ENCODE results near the gene SERINC3. TPM values are rescaled to one million over a fixed set of nuclear protein-coding genes. Genes with fewer than 3 reads are reported as not detected.

SERINC3 gene
- total RNA-seq, 1 donor from 2014 or later, result 94.3 TPM

- DNase-seq (ENCODE audit: low spot score), result no peak
- intact Hi-C loops (cut with DNase I), result no loop called here
Measured at GRCh38 chr20:44497761-44498160, 24.1 kb downstream of the SERINC3 start.

GRCh38 chr20:44496976-44497375 lies 24.9 kb downstream of the SERINC3 start:
- intact Hi-C loops (cut with DNase I), result no loop called here
- no peak for DNase-seq (ENCODE audit: low spot score)

DNA sequence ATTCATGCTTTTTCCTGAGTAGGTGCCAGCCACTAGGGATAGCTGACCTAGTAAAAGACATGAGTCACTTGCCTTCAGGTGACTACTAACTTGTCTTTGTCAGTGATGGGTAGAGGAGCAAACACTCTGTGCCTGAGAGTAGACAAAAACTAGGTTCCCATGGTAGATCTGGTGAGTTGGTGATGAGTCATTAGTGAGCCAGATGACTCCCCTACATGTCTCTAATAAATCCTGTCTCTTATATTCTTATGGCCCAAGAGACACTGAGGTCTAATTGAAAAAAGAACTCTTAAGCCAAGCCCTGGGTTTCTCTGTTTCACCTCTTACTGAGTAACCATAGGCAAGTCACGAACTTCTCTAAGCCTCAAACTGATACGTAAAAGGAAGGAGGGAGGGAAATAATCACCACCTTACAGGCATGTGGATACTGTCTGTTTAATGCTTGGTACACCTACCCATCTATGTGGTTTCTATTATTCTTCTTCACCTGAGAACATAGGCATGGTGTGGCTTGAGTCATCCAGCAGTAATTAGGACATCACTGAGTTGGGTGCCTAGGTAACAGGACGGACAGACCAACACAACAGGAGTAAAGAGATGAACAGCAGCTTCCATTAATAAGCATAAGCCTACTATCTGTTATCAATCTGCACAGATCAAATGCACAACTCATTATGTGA lies 25.9 kb downstream of the SERINC3 start:
- no peak for DNase-seq (ENCODE audit: low spot score)
- intact Hi-C loops (cut with DNase I), result no loop called here

DNA sequence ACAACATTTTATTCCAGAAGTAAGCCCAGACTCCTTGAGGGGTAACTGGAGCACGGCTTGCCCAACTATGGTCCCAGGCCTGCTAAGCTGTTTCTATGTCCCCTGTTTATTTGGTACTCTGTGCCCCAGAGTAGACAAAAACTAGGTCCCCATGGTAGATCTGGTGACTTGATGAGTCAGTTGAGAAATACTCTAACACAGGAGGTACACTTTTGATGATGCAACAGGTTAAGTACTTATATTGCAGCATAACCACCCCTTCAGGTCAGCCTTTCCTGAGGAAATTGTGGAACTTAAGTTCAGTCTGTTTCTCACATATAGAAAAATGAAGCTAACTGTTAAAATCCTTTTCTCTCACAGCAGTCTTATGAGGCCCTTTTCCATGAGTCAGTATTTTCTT lies 26.6 kb downstream of the SERINC3 start:
- intact Hi-C loops (cut with DNase I), result no loop called here

GRCh38 chr20:44494681-44495080 lies 27.2 kb downstream of the SERINC3 start:
- intact Hi-C loops (cut with DNase I), result no loop called here
- DNase-seq (ENCODE audit: low spot score), result no peak

More for the DNA sequence above, 26.6 kb downstream of the SERINC3 start:
- DNase-seq (ENCODE audit: low spot score), result no peak

DNA sequence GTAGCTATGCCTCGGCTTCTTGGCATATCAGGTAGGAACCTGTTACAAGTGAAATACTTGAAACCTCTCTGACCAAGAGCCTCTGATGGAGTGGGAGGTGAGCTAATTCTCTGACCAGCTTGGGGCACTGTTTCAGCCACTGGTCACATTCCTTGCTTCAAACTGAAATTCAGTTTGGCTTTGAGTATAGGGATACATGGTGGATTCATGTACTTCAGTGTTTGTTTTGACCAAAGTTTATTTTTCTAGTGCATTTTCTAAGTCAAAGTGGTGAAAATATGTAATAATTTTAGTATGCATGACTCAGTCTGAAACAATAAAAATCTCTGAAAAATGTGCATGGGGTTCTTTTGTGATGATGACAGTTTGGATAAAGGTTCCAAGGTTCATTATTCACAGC lies 27.6 kb downstream of the SERINC3 start:
- intact Hi-C loops (cut with DNase I), result no loop called here
- DNase-seq (ENCODE audit: low spot score), result no peak

GRCh38 chr20:44491635-44492395 lies 30.1 kb downstream of the SERINC3 start:
- intact Hi-C loops (cut with DNase I), result no loop called here
- no peak for DNase-seq (ENCODE audit: low spot score)

GRCh38 chr20:44489931-44490330 lies 31.9 kb downstream of the SERINC3 start:
- intact Hi-C loops (cut with DNase I), result no loop called here
- no peak for DNase-seq (ENCODE audit: low spot score)

DNA sequence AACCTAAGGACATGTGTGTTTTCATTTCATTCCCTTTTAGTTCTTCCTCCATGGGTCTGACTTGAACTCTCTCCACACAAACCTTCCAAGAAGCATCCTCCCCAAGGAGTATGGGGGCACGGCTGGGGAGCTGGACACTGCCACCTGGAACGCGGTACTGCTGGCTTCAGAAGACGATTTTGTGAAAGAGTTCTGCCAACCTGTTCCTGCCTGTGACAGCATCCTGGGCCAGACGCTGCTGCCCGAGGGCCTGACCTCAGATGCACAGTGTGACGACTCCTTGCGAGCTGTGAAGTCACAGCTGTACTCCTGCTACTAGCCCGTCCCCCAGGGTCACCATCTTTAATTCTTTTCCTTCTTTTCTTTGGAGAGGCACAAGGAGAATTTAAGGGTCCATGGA lies 32.6 kb downstream of the SERINC3 start:
- no peak for DNase-seq (ENCODE audit: low spot score)
- intact Hi-C loops (cut with DNase I), result no loop called here

- intact Hi-C loops (cut with DNase I), result no loop called here
- no peak for DNase-seq (ENCODE audit: low spot score)
Measured at GRCh38 chr20:44488551-44488950, 33.3 kb downstream of the SERINC3 start.

DNA sequence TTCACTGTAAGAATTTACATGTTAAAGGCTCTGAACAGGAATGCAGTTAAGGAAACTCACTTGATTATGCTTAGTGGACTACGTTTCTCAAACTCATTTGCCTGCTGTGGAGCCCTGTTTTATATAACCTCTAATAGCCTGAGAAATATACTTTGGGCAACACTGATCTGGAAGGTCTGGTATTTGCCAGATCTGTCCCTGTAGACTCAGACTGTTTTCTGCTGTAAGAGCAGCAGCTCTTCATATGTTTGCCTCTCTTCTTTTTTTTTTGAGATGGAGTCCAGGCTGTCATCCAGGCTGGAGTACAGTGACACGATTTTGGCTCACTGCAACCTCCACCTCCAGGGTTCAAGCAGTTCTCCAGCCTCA lies 36.1 kb downstream of the SERINC3 start:
- DNase-seq (ENCODE audit: low spot score), result no peak
- intact Hi-C loops (cut with DNase I), result no loop called here

DNA sequence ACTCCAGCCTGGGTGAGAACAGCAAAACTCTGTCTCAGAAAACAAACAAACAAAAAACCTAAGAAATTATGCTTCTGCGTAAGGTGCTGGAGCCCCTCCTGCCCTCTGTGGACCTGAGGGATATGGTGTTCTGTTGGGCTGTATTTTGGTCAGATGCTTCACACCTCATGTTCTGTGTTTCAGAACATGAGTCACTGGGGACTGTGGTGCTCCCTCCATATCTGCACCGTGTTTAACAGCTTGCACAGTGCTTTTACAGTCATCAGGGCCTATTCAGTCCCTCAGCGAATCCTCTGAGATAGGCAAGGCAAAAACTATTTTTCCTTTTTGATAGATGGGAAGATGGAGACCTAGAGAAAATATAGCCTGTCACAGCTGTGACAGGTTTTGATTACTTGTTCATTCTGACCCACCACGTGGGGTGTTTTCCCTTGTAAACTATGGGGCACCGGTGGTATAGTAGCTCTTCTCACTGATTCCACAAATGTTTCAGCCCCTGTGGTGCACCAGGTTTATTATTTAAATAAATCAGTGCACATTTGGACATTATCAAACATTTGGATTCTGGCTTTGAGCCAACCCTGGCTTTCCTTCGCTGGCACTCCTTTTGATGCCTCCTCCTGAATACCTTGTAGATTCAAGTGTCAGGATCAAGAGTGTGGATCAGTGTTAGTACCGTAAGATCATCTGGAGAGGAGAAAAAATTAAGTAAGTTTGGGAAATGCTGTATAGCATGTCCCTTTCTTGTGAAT lies 36.6 kb downstream of the SERINC3 start:
- no peak for DNase-seq (ENCODE audit: low spot score)
- intact Hi-C loops (cut with DNase I), result no loop called here

DNA sequence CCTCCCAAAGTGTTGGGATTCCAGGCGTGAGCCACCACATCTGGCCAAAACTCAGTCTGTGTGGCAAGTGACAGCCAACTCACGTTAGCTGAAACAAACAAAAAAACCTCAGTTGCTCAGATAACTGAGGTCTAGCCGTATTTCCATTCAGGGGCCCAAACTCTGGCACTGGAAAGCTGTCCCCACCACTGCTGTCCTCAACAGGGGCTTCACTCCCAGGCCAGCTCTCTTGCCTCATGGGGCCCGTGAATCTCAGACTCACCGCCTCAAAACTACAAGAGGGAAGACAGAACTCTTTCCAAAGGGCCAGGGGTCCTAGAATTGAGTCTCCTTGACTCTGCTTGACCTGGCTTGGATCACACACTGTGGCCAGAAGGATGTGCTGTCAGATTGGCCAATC lies 38.8 kb downstream of the SERINC3 start:
- DNase-seq (ENCODE audit: low spot score), result no peak
- intact Hi-C loops (cut with DNase I), result no loop called here

DNA sequence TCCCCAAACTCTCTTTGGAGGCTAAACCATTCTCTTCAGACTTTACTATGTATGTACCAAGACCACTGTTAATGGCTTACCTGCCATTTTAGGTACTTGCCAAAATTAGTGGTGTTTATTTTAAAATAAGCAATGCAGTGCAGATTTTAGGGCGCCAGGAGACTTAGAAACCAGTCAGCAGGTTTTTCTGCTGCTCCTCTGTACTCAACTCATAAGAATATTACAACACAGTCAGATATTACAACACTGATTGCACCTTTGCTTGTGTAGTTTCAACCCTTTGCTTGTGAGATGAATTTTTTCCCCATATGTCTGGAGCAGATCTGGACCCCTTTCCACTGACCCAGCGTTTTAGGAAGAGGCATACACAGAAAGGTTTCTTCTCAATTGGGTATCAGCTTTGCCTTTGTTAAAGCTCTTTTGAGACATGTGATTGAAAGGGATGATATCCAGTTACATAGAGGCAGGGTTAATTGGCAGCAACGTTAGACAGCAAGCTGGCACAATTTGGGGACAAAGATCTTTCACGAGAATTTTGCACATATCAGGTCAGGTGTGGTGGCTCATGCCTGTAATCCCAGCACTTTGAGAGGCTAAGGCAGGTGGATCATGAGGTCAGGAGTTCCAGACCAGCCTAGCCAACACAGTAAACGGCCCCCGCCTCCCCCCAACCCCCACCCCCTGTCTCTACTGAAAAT lies 40.0 kb downstream of the SERINC3 start:
- intact Hi-C loops (cut with DNase I), result no loop called here
- DNase-seq (ENCODE audit: low spot score), result no peak

- DNase-seq (ENCODE audit: low spot score), result no peak
- intact Hi-C loops (cut with DNase I), result no loop called here
Measured at GRCh38 chr20:44480097-44480496, 41.8 kb downstream of the SERINC3 start.

DNA sequence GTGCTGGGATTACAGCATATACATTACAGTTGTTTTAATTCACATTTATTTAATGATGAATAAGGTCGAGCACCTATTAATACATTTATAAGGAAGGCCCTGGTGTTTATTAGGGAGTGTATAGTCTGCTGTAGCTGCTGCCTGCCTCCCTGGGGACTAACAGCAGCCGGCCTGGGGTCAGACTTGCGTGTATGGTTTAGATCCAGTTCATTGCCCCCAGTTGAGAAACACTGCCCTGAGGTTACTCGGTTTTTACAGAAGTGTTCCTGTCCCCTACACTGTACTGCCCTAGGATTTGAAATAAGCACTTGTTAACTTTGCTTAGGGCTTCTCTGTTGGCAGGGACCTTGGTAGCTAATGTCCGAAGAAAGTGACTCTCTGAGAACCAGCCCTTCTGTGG lies 42.2 kb downstream of the SERINC3 start:
- intact Hi-C loops (cut with DNase I), result loop anchor here (5.0 kb wide), 2 partner anchors 43 to 128 kb away; partner anchors contain the start of gene SERINC3
- no peak for DNase-seq (ENCODE audit: low spot score)

DNA sequence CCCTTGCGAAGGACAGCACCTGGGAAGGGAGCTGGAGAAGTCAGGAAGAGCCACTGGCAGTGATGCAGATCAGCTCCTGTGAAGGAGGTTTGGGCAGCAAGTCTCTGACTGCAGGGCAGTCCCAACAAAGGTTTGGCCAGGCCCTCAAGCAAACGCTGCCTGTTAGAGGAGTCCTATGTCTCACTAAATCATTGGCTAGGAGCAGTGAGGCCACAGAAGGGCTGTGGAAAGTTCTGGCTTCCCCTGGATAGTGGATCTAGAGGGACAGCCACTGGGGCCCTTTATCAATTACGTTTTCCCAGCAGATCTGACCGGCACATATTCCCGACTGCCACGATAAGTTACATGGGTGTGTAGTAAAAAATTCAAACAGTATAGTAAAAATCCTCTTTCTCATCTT lies 43.7 kb downstream of the SERINC3 start:
- DNase-seq (ENCODE audit: low spot score), result no peak
- intact Hi-C loops (cut with DNase I), result loop anchor here (5.0 kb wide), 2 partner anchors 44 to 129 kb away; partner anchors contain the start of gene SERINC3

DNA sequence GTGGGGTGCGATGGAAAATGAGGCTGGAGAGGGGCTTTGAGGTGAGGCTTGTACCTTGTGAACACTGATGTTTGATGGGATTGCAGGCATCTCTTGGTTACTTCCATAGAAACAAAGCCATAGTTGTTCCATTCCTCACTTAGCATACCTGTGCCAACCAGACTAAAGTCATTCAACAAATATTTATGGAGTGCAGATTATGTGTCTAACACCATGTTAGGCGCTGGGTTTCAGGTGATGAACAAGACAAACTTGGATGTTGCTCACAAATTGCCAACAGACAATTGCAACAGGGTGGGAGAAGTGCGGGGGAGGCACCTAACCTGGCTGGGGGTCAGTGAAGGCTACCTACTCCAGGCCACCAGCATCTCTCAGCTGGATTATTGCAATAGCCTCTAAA lies 44.7 kb downstream of the SERINC3 start:
- intact Hi-C loops (cut with DNase I), result loop anchor here (5.0 kb wide), 2 partner anchors 45 to 130 kb away; partner anchors contain the start of gene SERINC3
- no peak for DNase-seq (ENCODE audit: low spot score)

DNA sequence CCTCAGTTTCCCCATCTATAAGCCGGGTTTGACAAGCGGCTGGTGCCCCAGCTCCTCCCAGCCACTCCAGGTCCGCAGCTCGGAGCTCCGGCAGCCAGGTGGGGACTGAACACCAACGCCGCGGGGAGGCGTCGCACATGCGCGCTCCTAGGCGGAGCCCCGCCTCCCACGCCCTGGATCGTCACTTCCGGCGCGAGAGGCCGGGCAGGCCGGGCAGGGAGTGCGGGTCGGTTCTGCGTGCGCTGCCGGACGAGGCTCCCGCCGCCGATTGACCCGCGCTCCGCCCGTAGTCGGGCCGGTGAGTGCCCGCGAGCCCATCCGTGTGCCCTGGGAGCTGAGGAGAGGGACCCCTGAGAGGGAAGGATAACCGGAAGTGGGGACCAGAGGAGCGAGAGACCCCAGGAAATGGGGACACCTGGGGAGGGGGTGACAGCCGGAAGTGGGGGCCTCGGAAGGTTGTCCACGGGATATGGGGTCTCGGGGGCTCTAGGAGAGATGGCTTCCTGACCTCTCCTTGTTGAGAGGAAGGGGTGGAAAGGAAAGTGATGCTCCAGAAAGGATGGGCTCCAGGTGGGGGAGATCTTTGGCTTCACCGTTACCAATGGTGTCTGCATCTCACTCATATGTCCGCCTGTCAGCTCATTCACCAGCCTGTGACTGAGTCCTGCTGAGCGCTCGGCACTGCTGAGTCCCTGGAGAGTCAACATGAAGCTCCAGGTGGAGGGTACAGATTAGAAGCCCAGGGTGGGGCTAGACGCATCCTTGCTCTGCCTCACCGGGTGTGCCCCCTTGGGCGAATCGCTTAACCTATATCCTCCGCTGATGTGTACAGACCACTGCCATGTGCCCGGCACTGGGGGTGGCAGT lies 45.9 kb downstream of the SERINC3 start, which contains the start of gene TTPAL:
Gene TTPAL (plus strand): TSS at position 181 of the 867 bp plus-strand sequence. CDS start 4,126 bp downstream, outside the sequence.
- intact Hi-C loops (cut with DNase I), result loop anchor here (5.0 kb wide), 2 partner anchors 46 to 131 kb away; partner anchors contain the start of gene SERINC3
- peak; percentile 95 for DNase-seq (ENCODE audit: low spot score)
